Neural progenitor cell (in vitro differentiated cells): ENCODE measurements around the gene GNAS-AS1. TPM values are rescaled to one million over a fixed set of nuclear protein-coding genes. Genes with fewer than 3 reads are reported as not detected.

ENCODE experiments used
- DNase-seq: peaks from one replicate; pipeline ENCODE4 v3.0.0-alpha.2; 2016; ENCODE audit warnings: low spot score
- H2AFZ ChIP-seq: fragments of 200-600 bp; sonication (generic); replicated peaks from 2 replicates; pipeline ENCODE4 v1.6.1; 2016; ENCODE audit warnings: antibody characterized with exemption
- H3F3A ChIP-seq: fragments of 200-600 bp; sonication (generic); 2 replicates; pipeline ENCODE4 v1.6.1; 2016; ENCODE audit warnings: antibody characterized with exemption, low read depth
- H3K27ac ChIP-seq: fragments of 200-600 bp; sonication (generic); 2 replicates; pipeline ENCODE4 v1.5.1; 2016; ENCODE audit warnings: mild to moderate bottlenecking
- H3K27me3 ChIP-seq: fragments of 200-600 bp; sonication (generic); 2 replicates; pipeline ENCODE4 v1.6.1; 2016; ENCODE audit warnings: mild to moderate bottlenecking, moderate library complexity
- H3K36me3 ChIP-seq: fragments of 200-600 bp; sonication (generic); 2 replicates; pipeline ENCODE4 v1.5.1; 2016
- H3K4me1 ChIP-seq: fragments of 200-600 bp; sonication (generic); 2 replicates; pipeline ENCODE4 v1.6.1; 2016; ENCODE audit warnings: mixed run types
- H3K4me2 ChIP-seq: fragments of 200-600 bp; sonication (generic); 2 replicates; pipeline ENCODE4 v1.6.1; 2016
- H3K4me3 ChIP-seq: fragments of 200-600 bp; sonication (generic); 2 replicates; pipeline ENCODE4 v1.5.1; 2016
- H3K79me2 ChIP-seq: fragments of 200-600 bp; sonication (generic); 2 replicates; pipeline ENCODE4 v1.6.1; 2016; ENCODE audit warnings: low read depth
- H3K9ac ChIP-seq: fragments of 200-600 bp; sonication (generic); 2 replicates; pipeline ENCODE4 v1.6.1; 2016
- H3K9me3 ChIP-seq: fragments of 200-600 bp; sonication (generic); 2 replicates; pipeline ENCODE4 v1.5.1; 2016; ENCODE audit warnings: low read depth
- H4K20me1 ChIP-seq: fragments of 200-600 bp; sonication (generic); 2 replicates; pipeline ENCODE4 v1.6.1; 2016; ENCODE audit warnings: low read depth
- H3K27ac Mint-ChIP-seq: 3 replicates; pipeline ENCODE4 v1.8.0; 2021; ENCODE audit warnings: mixed read lengths
- H3K27me3 Mint-ChIP-seq: 2 replicates; pipeline ENCODE4 v1.8.0; 2022; ENCODE audit warnings: low read depth, mild to moderate bottlenecking, inconsistent platforms, moderate library complexity, mixed read lengths; ENCODE audit not compliant: insufficient read depth
- H3K36me3 Mint-ChIP-seq: 3 replicates; pipeline ENCODE4 v1.8.0; 2021; ENCODE audit warnings: mixed read lengths
- H3K4me1 Mint-ChIP-seq: 3 replicates; pipeline ENCODE4 v1.8.0; 2021; ENCODE audit warnings: mixed read lengths
- H3K4me3 Mint-ChIP-seq: 3 replicates; pipeline ENCODE4 v1.8.0; 2021; ENCODE audit warnings: mild to moderate bottlenecking, moderate library complexity, mixed read lengths
- H3K9me3 Mint-ChIP-seq: 3 replicates; pipeline ENCODE4 v1.8.0; 2020; ENCODE audit warnings: mixed read lengths
- CTCF ChIP-seq: fragments of 200-600 bp; sonication (generic); IDR thresholded peaks from 2 replicates; pipeline ENCODE4 v1.5.1; 2017; ENCODE audit warnings: antibody characterized with exemption, mild to moderate bottlenecking
- EZH2 ChIP-seq: fragments of 200-600 bp; sonication (generic); IDR thresholded peaks from 2 replicates; pipeline ENCODE4 v1.6.1; 2017; ENCODE audit warnings: antibody characterized with exemption, mild to moderate bottlenecking, moderate library complexity
- EZH2phosphoT487 ChIP-seq: fragments of 200-600 bp; sonication (generic); IDR thresholded peaks from 2 replicates; pipeline ENCODE4 v1.6.1; 2017; ENCODE audit warnings: antibody characterized with exemption
- total RNA-seq: library from RNA; depleted of rRNA; stranded (reverse); fragments of >200 nt; gene quantifications from 2 replicates; pipeline ENCODE4 v1.2.3, GENCODE V29; 2015; ENCODE audit warnings: low replicate concordance

Gene GNAS-AS1
- total RNA-seq, 1 donor from 2014 or later: 5.8 TPM

- Mint-ChIP-seq H3K27ac (no peak overlapping the region), H3K9me3 (no peaks in the 10 kb centered on the region), H3K4me3 (peak overlapping the region; percentile 57), H3K27me3 (peaks cover 6% of the 10 kb centered on the region), H3K4me1 (peaks cover 70% of the 10 kb centered on the region), H3K36me3 (peaks cover 17% of the 10 kb centered on the region)
- Histone ChIP-seq H3K9me3 (no peaks in the 10 kb centered on the region), H3F3A (peaks cover 62% of the 10 kb centered on the region), H3K4me3 (peak overlapping the region; percentile 80), H3K9ac (no peak overlapping the region), H3K36me3 (no peaks in the 10 kb centered on the region), H3K79me2 (peaks cover 90% of the 10 kb centered on the region), H3K4me1 (peaks cover 78% of the 10 kb centered on the region), H3K27me3 (no peaks in the 10 kb centered on the region), H2AFZ (no peak overlapping the region), H3K4me2 (peak overlapping the region; percentile 95), H3K27ac (peak overlapping the region; percentile 9), H4K20me1 (peaks cover 82% of the 10 kb centered on the region)
- DNase-seq: no peak
- no peak for TF ChIP-seq CTCF
Observed at GRCh38 chr20:58895448-58896180, 44.9 kb upstream of the GNAS-AS1 start.

- Histone ChIP-seq H3K4me3 (peak overlapping the region; percentile 80), H3K36me3 (no peaks in the 10 kb centered on the region), H2AFZ (no peak overlapping the region), H3F3A (peaks cover 64% of the 10 kb centered on the region), H4K20me1 (peaks cover 74% of the 10 kb centered on the region), H3K27ac (peak overlapping the region; percentile 9), H3K4me2 (peak overlapping the region; percentile 95), H3K9ac (peak overlapping the region; percentile 24), H3K27me3 (peaks cover 2% of the 10 kb centered on the region), H3K4me1 (peaks cover 70% of the 10 kb centered on the region), H3K9me3 (no peaks in the 10 kb centered on the region), H3K79me2 (peaks cover 89% of the 10 kb centered on the region)
- DNase-seq: no peak
- Mint-ChIP-seq H3K4me1 (peaks cover 62% of the 10 kb centered on the region), H3K27ac (no peak overlapping the region), H3K36me3 (peaks cover 17% of the 10 kb centered on the region), H3K4me3 (peak overlapping the region; percentile 53), H3K27me3 (peaks cover 6% of the 10 kb centered on the region), H3K9me3 (no peaks in the 10 kb centered on the region)
- TF ChIP-seq CTCF: no peak
- no peak for TF ChIP-seq EZH2
- TF ChIP-seq EZH2phosphoT487: no peak
Observed at GRCh38 chr20:58894652-58895447, 44.1 kb upstream of the GNAS-AS1 start.

DNA sequence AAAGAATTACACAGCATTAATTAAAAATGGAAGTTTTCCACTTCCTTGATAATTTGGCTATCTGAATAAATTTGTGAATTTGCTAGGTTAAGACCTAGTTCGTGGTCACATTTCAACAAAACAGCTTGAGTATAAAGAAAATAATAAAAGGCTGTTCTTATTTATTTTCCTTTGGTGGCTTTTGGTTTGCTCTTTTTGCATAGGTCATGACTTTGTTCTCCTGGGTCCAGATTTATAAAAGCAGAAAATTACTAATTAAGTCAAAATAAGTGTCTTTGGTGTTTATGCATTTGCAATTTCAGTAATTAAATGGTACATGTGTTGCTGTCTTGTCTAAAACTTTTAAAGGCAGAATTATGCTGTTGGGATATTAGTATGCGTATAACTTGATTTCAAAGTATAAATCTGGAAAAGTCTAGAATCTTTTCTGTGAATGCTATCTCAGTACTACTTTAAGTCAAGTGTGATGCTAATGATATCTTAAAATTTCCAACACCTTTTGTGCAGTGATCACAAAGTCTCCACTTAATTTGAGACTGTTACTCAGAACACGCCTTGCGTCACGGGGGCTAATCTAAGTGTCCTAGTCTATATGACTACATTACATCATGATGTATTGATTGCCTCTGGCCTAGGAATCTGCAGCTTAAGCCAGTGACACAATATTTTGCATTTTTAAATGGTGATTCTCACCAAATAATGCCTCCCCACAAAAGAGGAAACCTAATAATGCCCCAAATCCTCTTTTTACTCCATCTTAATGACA lies 42.8 kb upstream of the GNAS-AS1 start:
- Histone ChIP-seq H3K4me2 (peak overlapping the region; percentile 95), H3K36me3 (no peaks in the 10 kb centered on the region), H3K9me3 (no peaks in the 10 kb centered on the region), H3K27ac (peak overlapping the region; percentile 90), H3K79me2 (peaks cover 82% of the 10 kb centered on the region), H3K27me3 (peaks cover 3% of the 10 kb centered on the region), H2AFZ (no peak overlapping the region), H3K9ac (peak overlapping the region; percentile 21), H4K20me1 (peaks cover 65% of the 10 kb centered on the region), H3F3A (peaks cover 57% of the 10 kb centered on the region), H3K4me3 (peak overlapping the region; percentile 80), H3K4me1 (peaks cover 57% of the 10 kb centered on the region)
- DNase-seq: no peak
- H3K4me1 Mint-ChIP-seq: peaks cover 52% of the 10 kb centered on the region
- peaks cover 6% of the 10 kb centered on the region for H3K27me3 Mint-ChIP-seq
- H3K4me3 Mint-ChIP-seq: peak overlapping the region; percentile 98
- H3K27ac Mint-ChIP-seq: no peak overlapping the region
- TF ChIP-seq CTCF: no peak
- no peak for TF ChIP-seq EZH2phosphoT487
- TF ChIP-seq EZH2: no peak
- H3K36me3 Mint-ChIP-seq: peaks cover 13% of the 10 kb centered on the region
- no peaks in the 10 kb centered on the region for H3K9me3 Mint-ChIP-seq
